Measurements from ENCODE around the gene GNAQ. TPM values are rescaled to one million over a fixed set of nuclear protein-coding genes. Genes with fewer than 3 reads are reported as not detected.

The GNAQ gene
- total RNA-seq, 2 donors from 2014 or later = 13.4 to 17.8 TPM

GRCh38 chr9:78000221-78000620 is 31.4 kb downstream of the GNAQ start:
- no peak for DNase-seq (ENCODE audit: low spot score)
- Histone ChIP-seq H3K27me3 (no peaks in the 10 kb centered on the region), H3K4me3 (no peak overlapping the region), H3K36me3 (no peaks in the 10 kb centered on the region), H3K9me3 (no peaks in the 10 kb centered on the region), H3K27ac (peak overlapping the region in 1 of 2 donors; percentile 16), H3K4me1 (peaks cover 0 to 26% of the 10 kb centered on the region in 2 donors)
- TF ChIP-seq, protein P1, sequence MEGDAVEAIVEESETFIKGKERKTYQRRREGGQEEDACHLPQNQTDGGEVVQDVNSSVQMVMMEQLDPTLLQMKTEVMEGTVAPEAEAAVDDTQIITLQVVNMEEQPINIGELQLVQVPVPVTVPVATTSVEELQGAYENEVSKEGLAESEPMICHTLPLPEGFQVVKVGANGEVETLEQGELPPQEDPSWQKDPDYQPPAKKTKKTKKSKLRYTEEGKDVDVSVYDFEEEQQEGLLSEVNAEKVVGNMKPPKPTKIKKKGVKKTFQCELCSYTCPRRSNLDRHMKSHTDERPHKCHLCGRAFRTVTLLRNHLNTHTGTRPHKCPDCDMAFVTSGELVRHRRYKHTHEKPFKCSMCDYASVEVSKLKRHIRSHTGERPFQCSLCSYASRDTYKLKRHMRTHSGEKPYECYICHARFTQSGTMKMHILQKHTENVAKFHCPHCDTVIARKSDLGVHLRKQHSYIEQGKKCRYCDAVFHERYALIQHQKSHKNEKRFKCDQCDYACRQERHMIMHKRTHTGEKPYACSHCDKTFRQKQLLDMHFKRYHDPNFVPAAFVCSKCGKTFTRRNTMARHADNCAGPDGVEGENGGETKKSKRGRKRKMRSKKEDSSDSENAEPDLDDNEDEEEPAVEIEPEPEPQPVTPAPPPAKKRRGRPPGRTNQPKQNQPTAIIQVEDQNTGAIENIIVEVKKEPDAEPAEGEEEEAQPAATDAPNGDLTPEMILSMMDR (IDR thresholded peaks at IDR 0.05) = no peak

- Histone ChIP-seq H3K4me1 (peaks cover 0 to 26% of the 10 kb centered on the region in 2 donors), H3K4me3 (no peak overlapping the region), H3K9me3 (no peaks in the 10 kb centered on the region), H3K27ac (peak overlapping the region; percentile 16 to 25), H3K27me3 (no peaks in the 10 kb centered on the region), H3K36me3 (no peaks in the 10 kb centered on the region)
- no peak for DNase-seq (ENCODE audit: low spot score)
- TF ChIP-seq, protein P1 (IDR thresholded peaks at IDR 0.05) = no peak
These were observed 32.4 kb downstream of the GNAQ start for GRCh38 chr9:77999231-77999631.

GRCh38 chr9:77997611-77998284 is 33.9 kb downstream of the GNAQ start:
- no peak overlapping the region for H3K27ac ChIP-seq
- no peak for DNase-seq (ENCODE audit: low spot score)

GRCh38 chr9:77996696-77997095 is 34.9 kb downstream of the GNAQ start:
- Histone ChIP-seq H3K9me3 (no peaks in the 10 kb centered on the region), H3K27ac (no peak overlapping the region), H3K27me3 (no peaks in the 10 kb centered on the region), H3K4me3 (no peak overlapping the region), H3K4me1 (peaks cover 0 to 26% of the 10 kb centered on the region in 2 donors), H3K36me3 (no peaks in the 10 kb centered on the region)
- TF ChIP-seq, protein P1 (IDR thresholded peaks at IDR 0.05) = no peak
- no peak for DNase-seq (ENCODE audit: low spot score)

More at GRCh38 chr9:77997611-77998284, 33.9 kb downstream of the GNAQ start:
- H3K36me3 ChIP-seq = no peaks in the 10 kb centered on the region
- H3K4me3 ChIP-seq = no peak overlapping the region
- TF ChIP-seq, protein P1 (IDR thresholded peaks at IDR 0.05) = no peak
- H3K27me3 ChIP-seq = no peaks in the 10 kb centered on the region
- H3K4me1 ChIP-seq = peaks cover 0 to 26% of the 10 kb centered on the region in 2 donors
- H3K9me3 ChIP-seq = no peaks in the 10 kb centered on the region

GRCh38 chr9:77991191-77991590 is 40.4 kb downstream of the GNAQ start:
- no peaks in the 10 kb centered on the region for H3K9me3 ChIP-seq
- no peak for DNase-seq (ENCODE audit: low spot score)
- H3K4me3 ChIP-seq = no peak overlapping the region
- H3K27me3 ChIP-seq = no peaks in the 10 kb centered on the region
- no peak overlapping the region for H3K27ac ChIP-seq
- no peaks in the 10 kb centered on the region for H3K36me3 ChIP-seq
- peaks cover 0 to 19% of the 10 kb centered on the region in 2 donors for H3K4me1 ChIP-seq
- TF ChIP-seq, protein P1 (IDR thresholded peaks at IDR 0.05) = no peak

- no peaks in the 10 kb centered on the region for H3K9me3 ChIP-seq
- H3K4me1 ChIP-seq = peaks cover 0 to 19% of the 10 kb centered on the region in 2 donors
- TF ChIP-seq, protein P1 (IDR thresholded peaks at IDR 0.05) = no peak
- no peaks in the 10 kb centered on the region for H3K27me3 ChIP-seq
- DNase-seq (ENCODE audit: low spot score) = no peak
- H3K36me3 ChIP-seq = no peaks in the 10 kb centered on the region
- H3K27ac ChIP-seq = no peak overlapping the region
- H3K4me3 ChIP-seq = no peak overlapping the region
These were observed 41.7 kb downstream of the GNAQ start for GRCh38 chr9:77989909-77990308.
